Neural crest cell (in vitro differentiated cells): ENCODE data around the gene SP6. TPM values are rescaled to one million over a fixed set of nuclear protein-coding genes. Genes with fewer than 3 reads are reported as not detected.

ENCODE experiments used
- DNase-seq: peaks from one replicate; pipeline ENCODE4 v3.0.0; 2021; ENCODE audit warnings: low read depth, mixed read lengths, low spot score
- H3K27ac Mint-ChIP-seq: one replicate; pipeline ENCODE4 v1.8.0; 2021; ENCODE audit warnings: mild to moderate bottlenecking, mixed read lengths; ENCODE audit not compliant: unreplicated experiment
- H3K27me3 Mint-ChIP-seq: 2 replicates; pipeline ENCODE4 v1.8.0; 2021; ENCODE audit warnings: low read depth, mild to moderate bottlenecking, mixed read lengths
- H3K36me3 Mint-ChIP-seq: 2 replicates; pipeline ENCODE4 v1.8.0; 2021; ENCODE audit warnings: low read depth, mild to moderate bottlenecking, mixed read lengths
- H3K4me1 Mint-ChIP-seq: 2 replicates; pipeline ENCODE4 v1.8.0; 2021; ENCODE audit warnings: mixed read lengths
- H3K4me3 Mint-ChIP-seq: one replicate; pipeline ENCODE4 v1.8.0; 2021; ENCODE audit warnings: mild to moderate bottlenecking, mixed read lengths
- H3K9me3 Mint-ChIP-seq: 2 replicates; pipeline ENCODE4 v1.8.0; 2021; ENCODE audit warnings: mixed read lengths
- CTCF ChIP-seq: fragments of 200-600 bp; sonication (generic); conservative IDR thresholded peaks from 2 replicates; pipeline ENCODE4 v1.5.0; 2021; ENCODE audit warnings: antibody characterized with exemption, mild to moderate bottlenecking
- total RNA-seq: library from RNA; stranded (reverse); gene quantifications from 2 replicates; pipeline ENCODE4 v1.2.1, GENCODE V29; 2021

SP6 gene
- total RNA-seq, 1 donor from 2014 or later, result 0.16 TPM

GRCh38 chr17:47882695-47883588 is 32.0 kb upstream of the SP6 start:
- TF ChIP-seq CTCF, result no peak
- no peaks in the 10 kb centered on the region for H3K36me3 Mint-ChIP-seq
- DNase-seq, result no peak
- H3K9me3 Mint-ChIP-seq, result no peaks in the 10 kb centered on the region
- H3K4me3 Mint-ChIP-seq, result no peak overlapping the region
- H3K27me3 Mint-ChIP-seq, result peaks cover 51% of the 10 kb centered on the region
- no peaks in the 10 kb centered on the region for H3K4me1 Mint-ChIP-seq
- H3K27ac Mint-ChIP-seq, result peak overlapping the region; percentile 23

- Mint-ChIP-seq H3K4me3 (no peak overlapping the region), H3K27ac (no peak overlapping the region), H3K27me3 (peaks cover 58% of the 10 kb centered on the region), H3K9me3 (no peaks in the 10 kb centered on the region), H3K4me1 (no peaks in the 10 kb centered on the region), H3K36me3 (no peaks in the 10 kb centered on the region)
- TF ChIP-seq CTCF, result no peak
- DNase-seq, result no peak
Measured at GRCh38 chr17:47882247-47882646, 31.3 kb upstream of the SP6 start.

- H3K4me1 Mint-ChIP-seq, result no peaks in the 10 kb centered on the region
- no peak overlapping the region for H3K27ac Mint-ChIP-seq
- no peak for DNase-seq
- TF ChIP-seq CTCF, result no peak
- no peak overlapping the region for H3K4me3 Mint-ChIP-seq
- no peaks in the 10 kb centered on the region for H3K9me3 Mint-ChIP-seq
- H3K27me3 Mint-ChIP-seq, result peaks cover 72% of the 10 kb centered on the region
- H3K36me3 Mint-ChIP-seq, result no peaks in the 10 kb centered on the region
Measured at GRCh38 chr17:47879776-47880454, 29.0 kb upstream of the SP6 start.

- peaks cover 77% of the 10 kb centered on the region for H3K27me3 Mint-ChIP-seq
Measured at GRCh38 chr17:47879028-47879585, 28.1 kb upstream of the SP6 start.

More at GRCh38 chr17:47879028-47879585, 28.1 kb upstream of the SP6 start:
- no peaks in the 10 kb centered on the region for H3K4me1 Mint-ChIP-seq
- TF ChIP-seq CTCF, result no peak
- no peaks in the 10 kb centered on the region for H3K9me3 Mint-ChIP-seq
- H3K27ac Mint-ChIP-seq, result no peak overlapping the region
- no peak overlapping the region for H3K4me3 Mint-ChIP-seq
- H3K36me3 Mint-ChIP-seq, result no peaks in the 10 kb centered on the region
- no peak for DNase-seq
